Measurements from ENCODE around the gene BCAS3.

- no peak for TF ChIP-seq CTCF (conservative IDR thresholded peaks at IDR 0.05; ENCODE audit: low read depth, low read length)
- no peak for TF ChIP-seq EZH2 (IDR thresholded peaks at IDR 0.05; ENCODE audit: borderline replicate concordance, low read depth, low read length, poor library complexity, severe bottlenecking)
These were observed 668.4 kb downstream of the BCAS3 start for GRCh38 chr17:61345825-61346666.

All from A673 (cell line).